Neural crest cell (in vitro differentiated cells): ENCODE measurements around the gene REXO5. TPM values are rescaled to one million over a fixed set of nuclear protein-coding genes. Genes with fewer than 3 reads are reported as not detected.

Experiments used
- DNase-seq: peaks from one replicate; pipeline ENCODE4 v3.0.0; 2021; ENCODE audit warnings: low read depth, mixed read lengths, low spot score
- H3K27ac Mint-ChIP-seq: one replicate; pipeline ENCODE4 v1.8.0; 2021; ENCODE audit warnings: mild to moderate bottlenecking, mixed read lengths; ENCODE audit not compliant: unreplicated experiment
- H3K27me3 Mint-ChIP-seq: 2 replicates; pipeline ENCODE4 v1.8.0; 2021; ENCODE audit warnings: low read depth, mild to moderate bottlenecking, mixed read lengths
- H3K36me3 Mint-ChIP-seq: 2 replicates; pipeline ENCODE4 v1.8.0; 2021; ENCODE audit warnings: low read depth, mild to moderate bottlenecking, mixed read lengths
- H3K4me1 Mint-ChIP-seq: 2 replicates; pipeline ENCODE4 v1.8.0; 2021; ENCODE audit warnings: mixed read lengths
- H3K4me3 Mint-ChIP-seq: one replicate; pipeline ENCODE4 v1.8.0; 2021; ENCODE audit warnings: mild to moderate bottlenecking, mixed read lengths
- H3K9me3 Mint-ChIP-seq: 2 replicates; pipeline ENCODE4 v1.8.0; 2021; ENCODE audit warnings: mixed read lengths
- CTCF ChIP-seq: fragments of 200-600 bp; sonication (generic); conservative IDR thresholded peaks from 2 replicates; pipeline ENCODE4 v1.5.0; 2021; ENCODE audit warnings: antibody characterized with exemption, mild to moderate bottlenecking
- total RNA-seq: library from RNA; stranded (reverse); gene quantifications from 2 replicates; pipeline ENCODE4 v1.2.1, GENCODE V29; 2021

Gene REXO5
- total RNA-seq, 1 donor from 2014 or later, result 10.1 TPM

GRCh38 chr16:20768818-20769217, 37.5 kb upstream of the REXO5 start:
- Mint-ChIP-seq H3K36me3 (no peaks in the 10 kb centered on the region), H3K9me3 (no peaks in the 10 kb centered on the region), H3K4me1 (peaks cover 3% of the 10 kb centered on the region), H3K4me3 (no peak overlapping the region), H3K27ac (no peak overlapping the region), H3K27me3 (peaks cover 3% of the 10 kb centered on the region)
- no peak for TF ChIP-seq CTCF
- DNase-seq, result no peak

- no peak for TF ChIP-seq CTCF
- Mint-ChIP-seq H3K27me3 (no peaks in the 10 kb centered on the region), H3K4me1 (no peaks in the 10 kb centered on the region), H3K36me3 (no peaks in the 10 kb centered on the region), H3K4me3 (no peak overlapping the region), H3K27ac (no peak overlapping the region), H3K9me3 (no peaks in the 10 kb centered on the region)
- no peak for DNase-seq
These were observed 32.6 kb upstream of the REXO5 start for GRCh38 chr16:20773679-20774078.

GRCh38 chr16:20774703-20775362, 31.5 kb upstream of the REXO5 start:
- Mint-ChIP-seq H3K4me1 (no peaks in the 10 kb centered on the region), H3K27ac (no peak overlapping the region)

GRCh38 chr16:20781697-20782096, 24.6 kb upstream of the REXO5 start:
- no peak for TF ChIP-seq CTCF
- no peaks in the 10 kb centered on the region for H3K4me1 Mint-ChIP-seq
- no peak overlapping the region for H3K27ac Mint-ChIP-seq
- H3K27me3 Mint-ChIP-seq, result no peaks in the 10 kb centered on the region
- no peak for DNase-seq
- no peaks in the 10 kb centered on the region for H3K36me3 Mint-ChIP-seq
- H3K4me3 Mint-ChIP-seq, result no peak overlapping the region
- no peaks in the 10 kb centered on the region for H3K9me3 Mint-ChIP-seq

More at GRCh38 chr16:20774703-20775362, 31.5 kb upstream of the REXO5 start:
- no peak overlapping the region for H3K4me3 Mint-ChIP-seq
- no peaks in the 10 kb centered on the region for H3K27me3 Mint-ChIP-seq
- no peaks in the 10 kb centered on the region for H3K36me3 Mint-ChIP-seq
- TF ChIP-seq CTCF, result peak; percentile 69
- DNase-seq, result peak; percentile 58
- no peaks in the 10 kb centered on the region for H3K9me3 Mint-ChIP-seq

GRCh38 chr16:20782470-20782869, 23.9 kb upstream of the REXO5 start:
- no peak overlapping the region for H3K4me3 Mint-ChIP-seq
- H3K9me3 Mint-ChIP-seq, result no peaks in the 10 kb centered on the region
- no peaks in the 10 kb centered on the region for H3K36me3 Mint-ChIP-seq
- DNase-seq, result no peak
- no peaks in the 10 kb centered on the region for H3K4me1 Mint-ChIP-seq
- no peak overlapping the region for H3K27ac Mint-ChIP-seq
- no peaks in the 10 kb centered on the region for H3K27me3 Mint-ChIP-seq
- TF ChIP-seq CTCF, result no peak
